Muscle layer of duodenum (tissue), 2 donors: ENCODE results near the gene RFC4.

ENCODE experiments used
- H3K27ac ChIP-seq: one replicate; pipeline ENCODE4 v1.7.0; 2013; ENCODE audit warnings: mild to moderate bottlenecking, low read length
- H3K27me3 ChIP-seq: one replicate; pipeline ENCODE4 v1.7.0; 2013; ENCODE audit warnings: low read depth, mild to moderate bottlenecking, control low read depth, low read length
- H3K36me3 ChIP-seq, 2 donors: one replicate each; pipeline ENCODE4 v1.7.0; 2013; ENCODE audit warnings: low read length in 2 of 2, control low read depth in 1 of 2, mild to moderate bottlenecking in 1 of 2; ENCODE audit not compliant: insufficient read depth in 2 of 2, control insufficient read depth in 1 of 2
- H3K4me1 ChIP-seq, 2 donors: one replicate each; pipeline ENCODE4 v1.7.0; 2013; ENCODE audit warnings: low read length in 2 of 2, mild to moderate bottlenecking in 2 of 2, control low read depth in 1 of 2, moderate library complexity in 1 of 2; ENCODE audit not compliant: insufficient read depth in 2 of 2, control insufficient read depth in 1 of 2
- H3K4me3 ChIP-seq, 2 donors: one replicate each; pipeline ENCODE4 v1.7.0; 2013; ENCODE audit warnings: low read length in 2 of 2, low read depth in 1 of 2, mild to moderate bottlenecking in 1 of 2
- H3K9me3 ChIP-seq, 2 donors: one replicate each; pipeline ENCODE4 v1.7.0; 2013; ENCODE audit warnings: low read length in 2 of 2, control low read depth in 1 of 2, mild to moderate bottlenecking in 1 of 2; ENCODE audit not compliant: control insufficient read depth in 1 of 2
- donor health status: healthy.

RFC4 gene

GRCh38 chr3:186759231-186759930 lies 46.9 kb downstream of the RFC4 start:
- H3K4me1 ChIP-seq = no peaks in the 10 kb centered on the region
- no peak overlapping the region for H3K27ac ChIP-seq
- H3K9me3 ChIP-seq = no peaks in the 10 kb centered on the region
- H3K36me3 ChIP-seq = no peaks in the 10 kb centered on the region
- no peaks in the 10 kb centered on the region for H3K27me3 ChIP-seq
- H3K4me3 ChIP-seq = no peak overlapping the region

- no peak overlapping the region for H3K4me3 ChIP-seq
- H3K9me3 ChIP-seq = no peaks in the 10 kb centered on the region
- no peaks in the 10 kb centered on the region for H3K4me1 ChIP-seq
- H3K36me3 ChIP-seq = no peaks in the 10 kb centered on the region
- H3K27me3 ChIP-seq = no peaks in the 10 kb centered on the region
- no peak overlapping the region for H3K27ac ChIP-seq
Measured at GRCh38 chr3:186757686-186758220, 48.5 kb downstream of the RFC4 start.

- Histone ChIP-seq H3K36me3 (no peaks in the 10 kb centered on the region), H3K27me3 (no peaks in the 10 kb centered on the region), H3K4me3 (no peak overlapping the region), H3K4me1 (no peaks in the 10 kb centered on the region), H3K27ac (no peak overlapping the region), H3K9me3 (no peaks in the 10 kb centered on the region)
Measured at GRCh38 chr3:186757214-186757613, 49.1 kb downstream of the RFC4 start.

- H3K4me1 ChIP-seq = no peaks in the 10 kb centered on the region
Measured at GRCh38 chr3:186754871-186755270, 51.4 kb downstream of the RFC4 start.

GRCh38 chr3:186754006-186754405 lies 52.3 kb downstream of the RFC4 start:
- Histone ChIP-seq H3K27ac (no peak overlapping the region), H3K27me3 (no peaks in the 10 kb centered on the region), H3K4me1 (no peaks in the 10 kb centered on the region), H3K36me3 (no peaks in the 10 kb centered on the region), H3K9me3 (no peaks in the 10 kb centered on the region), H3K4me3 (no peak overlapping the region)

More at GRCh38 chr3:186754871-186755270, 51.4 kb downstream of the RFC4 start:
- Histone ChIP-seq H3K27me3 (no peaks in the 10 kb centered on the region), H3K4me3 (no peak overlapping the region), H3K36me3 (no peaks in the 10 kb centered on the region), H3K27ac (no peak overlapping the region), H3K9me3 (no peaks in the 10 kb centered on the region)

- Histone ChIP-seq H3K4me3 (no peak overlapping the region), H3K27me3 (no peaks in the 10 kb centered on the region), H3K9me3 (no peaks in the 10 kb centered on the region), H3K36me3 (no peaks in the 10 kb centered on the region), H3K4me1 (no peaks in the 10 kb centered on the region), H3K27ac (no peak overlapping the region)
Measured at GRCh38 chr3:186751480-186751879, 54.8 kb downstream of the RFC4 start.

- H3K4me3 ChIP-seq = no peak overlapping the region
- H3K36me3 ChIP-seq = no peaks in the 10 kb centered on the region
- no peaks in the 10 kb centered on the region for H3K4me1 ChIP-seq
- H3K27ac ChIP-seq = no peak overlapping the region
- H3K9me3 ChIP-seq = no peaks in the 10 kb centered on the region
- no peaks in the 10 kb centered on the region for H3K27me3 ChIP-seq
Measured at GRCh38 chr3:186750316-186750715, 56.0 kb downstream of the RFC4 start.

GRCh38 chr3:186746008-186746407 lies 60.3 kb downstream of the RFC4 start:
- H3K27me3 ChIP-seq = no peaks in the 10 kb centered on the region
- no peak overlapping the region for H3K27ac ChIP-seq
- H3K9me3 ChIP-seq = no peaks in the 10 kb centered on the region
- H3K4me3 ChIP-seq = no peak overlapping the region
- H3K36me3 ChIP-seq = no peaks in the 10 kb centered on the region
- H3K4me1 ChIP-seq = no peaks in the 10 kb centered on the region

- no peak overlapping the region for H3K4me3 ChIP-seq
- H3K9me3 ChIP-seq = no peaks in the 10 kb centered on the region
- H3K27me3 ChIP-seq = no peaks in the 10 kb centered on the region
- no peaks in the 10 kb centered on the region for H3K36me3 ChIP-seq
- no peak overlapping the region for H3K27ac ChIP-seq
- no peaks in the 10 kb centered on the region for H3K4me1 ChIP-seq
Measured at GRCh38 chr3:186743666-186744065, 62.6 kb downstream of the RFC4 start.

GRCh38 chr3:186742618-186743380 lies 63.5 kb downstream of the RFC4 start:
- H3K4me1 ChIP-seq = no peaks in the 10 kb centered on the region
- no peak overlapping the region for H3K27ac ChIP-seq
- no peaks in the 10 kb centered on the region for H3K27me3 ChIP-seq
- H3K36me3 ChIP-seq = no peaks in the 10 kb centered on the region
- H3K9me3 ChIP-seq = no peaks in the 10 kb centered on the region
- H3K4me3 ChIP-seq = no peak overlapping the region
